Cardiac fibroblast (primary cell): ENCODE results near the gene HNRNPC.

Experiments used
- DNase-seq, 2 donors: peaks; one replicate each; pipeline versions ENCODE4 v3.0.0 to v3.0.0-alpha.2; 2010; ENCODE audit warnings: low read depth in 2 of 2
- H3K4me3 ChIP-seq, 2 donors: replicated peaks in 1 of 2; 1 replicate in 1 of 2; 2 replicates in 1 of 2; pipeline ENCODE4 v1.5.1; 2011; ENCODE audit warnings: low read depth in 2 of 2, low read length in 2 of 2, mild to moderate bottlenecking in 2 of 2, moderate library complexity in 1 of 2
- TF ChIP-seq, protein P1 (sequence below): IDR thresholded peaks from one replicate; pipeline ENCODE4 v1.5.1; 2011; ENCODE audit warnings: low read depth, mild to moderate bottlenecking, low read length, inconsistent platforms

HNRNPC gene

DNA sequence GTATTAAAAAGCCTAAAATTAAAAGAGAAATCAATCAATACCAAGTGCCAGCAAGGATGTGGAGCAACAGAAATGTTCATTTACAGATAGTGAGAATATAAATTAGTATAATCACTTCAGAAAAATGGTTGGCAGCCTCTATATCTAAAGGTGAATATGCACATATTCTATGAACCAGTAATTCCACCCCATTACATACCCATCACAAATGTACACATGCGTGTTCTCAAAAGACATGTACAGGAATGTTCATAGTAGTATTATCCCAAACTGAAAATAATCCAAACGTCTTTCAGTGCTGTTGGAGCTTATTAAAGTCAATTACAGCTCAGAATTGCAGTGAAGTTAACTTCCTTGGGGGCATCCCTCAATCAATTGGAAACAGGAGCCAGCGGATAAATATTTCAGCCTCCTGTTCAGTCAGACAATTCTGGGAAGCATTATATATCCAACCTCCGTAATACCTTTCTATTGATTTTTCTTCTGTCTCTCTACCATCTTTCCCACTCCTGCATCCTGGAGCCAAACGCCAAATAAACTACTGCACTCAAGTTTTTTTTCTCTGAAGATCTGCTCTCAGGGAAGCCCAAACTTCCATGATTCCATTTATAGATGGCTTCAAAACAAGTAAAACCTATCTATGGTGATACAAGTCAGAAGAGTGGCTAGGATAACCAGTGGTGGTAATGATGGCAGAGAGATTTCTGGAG, 68.3 kb downstream of the HNRNPC start:
- no peak for DNase-seq
- TF ChIP-seq, protein P1, sequence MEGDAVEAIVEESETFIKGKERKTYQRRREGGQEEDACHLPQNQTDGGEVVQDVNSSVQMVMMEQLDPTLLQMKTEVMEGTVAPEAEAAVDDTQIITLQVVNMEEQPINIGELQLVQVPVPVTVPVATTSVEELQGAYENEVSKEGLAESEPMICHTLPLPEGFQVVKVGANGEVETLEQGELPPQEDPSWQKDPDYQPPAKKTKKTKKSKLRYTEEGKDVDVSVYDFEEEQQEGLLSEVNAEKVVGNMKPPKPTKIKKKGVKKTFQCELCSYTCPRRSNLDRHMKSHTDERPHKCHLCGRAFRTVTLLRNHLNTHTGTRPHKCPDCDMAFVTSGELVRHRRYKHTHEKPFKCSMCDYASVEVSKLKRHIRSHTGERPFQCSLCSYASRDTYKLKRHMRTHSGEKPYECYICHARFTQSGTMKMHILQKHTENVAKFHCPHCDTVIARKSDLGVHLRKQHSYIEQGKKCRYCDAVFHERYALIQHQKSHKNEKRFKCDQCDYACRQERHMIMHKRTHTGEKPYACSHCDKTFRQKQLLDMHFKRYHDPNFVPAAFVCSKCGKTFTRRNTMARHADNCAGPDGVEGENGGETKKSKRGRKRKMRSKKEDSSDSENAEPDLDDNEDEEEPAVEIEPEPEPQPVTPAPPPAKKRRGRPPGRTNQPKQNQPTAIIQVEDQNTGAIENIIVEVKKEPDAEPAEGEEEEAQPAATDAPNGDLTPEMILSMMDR, result no peak
- H3K4me3 ChIP-seq, result no peak overlapping the region

DNA sequence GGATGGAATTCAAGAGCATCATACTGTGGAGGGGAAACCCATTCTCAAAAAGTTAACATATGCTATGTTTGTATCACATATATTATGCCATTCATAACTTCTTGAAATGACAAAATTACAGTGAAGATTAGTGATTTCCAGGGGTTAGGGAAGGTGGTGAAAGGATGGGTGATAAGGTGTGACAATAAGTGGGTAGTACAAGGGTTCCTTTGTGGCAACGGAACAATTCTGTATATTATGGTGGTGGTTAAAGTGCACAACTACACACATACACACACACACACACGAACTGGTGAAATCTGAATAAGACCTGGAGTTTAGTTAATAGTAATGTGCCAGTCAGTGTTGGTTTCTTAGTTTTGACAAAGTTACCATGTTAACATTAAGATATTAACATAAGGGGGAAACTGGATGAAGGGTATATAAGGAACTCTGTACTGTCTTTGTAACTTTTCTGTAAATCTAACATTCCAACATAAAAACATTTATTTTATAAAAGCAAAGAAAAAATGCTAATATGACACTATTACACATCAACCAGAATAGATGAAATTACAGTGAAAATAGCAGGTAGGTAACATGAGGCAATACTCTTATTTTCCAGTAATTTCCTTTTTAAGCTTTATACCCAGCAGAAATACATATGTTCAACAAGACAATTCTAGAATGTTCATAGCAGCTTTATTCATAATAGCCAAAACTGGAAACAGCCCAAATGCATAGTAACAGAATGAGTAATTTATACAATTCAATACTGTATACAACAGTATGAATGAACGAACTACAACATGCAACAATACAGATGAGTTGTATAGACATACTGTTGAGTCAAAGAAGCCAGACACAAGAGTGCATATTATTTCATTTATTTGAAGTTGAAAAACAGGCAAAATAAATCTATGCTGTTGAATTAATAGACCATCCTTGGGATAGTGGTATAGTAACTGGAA, 69.4 kb downstream of the HNRNPC start:
- peak in 1 of 2 donors; percentile 49 for DNase-seq
- TF ChIP-seq, protein P1, result no peak

DNA sequence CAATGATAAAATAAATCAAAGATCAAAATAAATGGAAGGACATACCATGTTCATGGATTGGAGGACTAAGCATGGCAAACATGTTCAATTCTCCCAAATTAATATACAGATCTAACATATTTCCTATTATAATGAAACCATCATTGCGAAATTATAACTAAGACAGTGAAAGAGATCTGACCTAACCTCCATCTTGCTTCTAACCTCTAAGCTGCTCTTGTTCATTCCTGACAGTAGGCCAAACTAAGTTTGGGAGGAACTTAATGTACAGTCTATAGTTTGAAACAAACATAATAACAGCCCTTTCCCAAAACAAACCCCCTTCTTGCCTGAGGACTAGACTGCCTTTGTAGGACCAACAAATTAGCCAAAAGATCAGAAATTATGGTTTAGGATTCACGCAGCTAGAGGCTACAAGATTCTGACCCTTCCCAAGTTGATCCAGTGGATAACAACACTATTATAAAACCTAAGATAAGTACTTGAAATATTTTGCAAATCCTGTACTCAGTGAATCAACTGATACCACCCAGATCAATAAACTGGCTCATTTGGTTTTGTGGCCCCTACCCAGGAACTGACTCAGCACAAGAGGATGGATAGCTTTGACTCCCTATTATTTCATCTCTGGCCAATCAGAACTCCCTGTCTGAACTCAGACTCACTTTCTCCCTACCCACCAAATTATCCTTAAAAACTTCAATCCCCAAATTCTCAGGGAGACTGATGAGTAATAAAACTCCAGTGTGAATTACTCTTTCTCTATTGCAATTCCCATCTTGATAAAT, 71.6 kb downstream of the HNRNPC start:
- DNase-seq, result peak in 1 of 2 donors; percentile 39
- TF ChIP-seq, protein P1, result no peak
- no peak overlapping the region for H3K4me3 ChIP-seq

More for the DNA sequence above, 69.4 kb downstream of the HNRNPC start:
- no peak overlapping the region for H3K4me3 ChIP-seq

DNA sequence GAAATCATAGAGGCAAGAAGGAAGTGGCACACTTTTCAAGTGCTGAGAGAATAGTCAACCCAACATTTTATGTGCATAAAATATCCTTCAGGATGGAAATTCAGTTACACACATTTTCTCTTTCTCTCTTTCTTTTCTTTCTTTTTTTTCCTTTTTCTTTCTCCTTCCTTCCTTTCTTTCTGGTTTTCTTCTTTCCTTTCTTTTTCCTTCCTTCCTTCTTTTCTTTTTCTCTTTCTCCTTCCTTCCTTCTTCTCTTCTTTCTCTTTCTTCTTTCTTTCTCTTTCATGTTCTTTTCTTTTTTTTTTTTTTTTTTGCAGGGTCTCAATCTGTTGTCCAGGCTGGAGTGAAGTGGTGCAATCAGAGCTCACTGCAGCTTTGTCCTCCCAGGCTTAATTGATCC, 74.6 kb downstream of the HNRNPC start:
- H3K4me3 ChIP-seq, result no peak overlapping the region
- TF ChIP-seq, protein P1, result no peak
- no peak for DNase-seq

DNA sequence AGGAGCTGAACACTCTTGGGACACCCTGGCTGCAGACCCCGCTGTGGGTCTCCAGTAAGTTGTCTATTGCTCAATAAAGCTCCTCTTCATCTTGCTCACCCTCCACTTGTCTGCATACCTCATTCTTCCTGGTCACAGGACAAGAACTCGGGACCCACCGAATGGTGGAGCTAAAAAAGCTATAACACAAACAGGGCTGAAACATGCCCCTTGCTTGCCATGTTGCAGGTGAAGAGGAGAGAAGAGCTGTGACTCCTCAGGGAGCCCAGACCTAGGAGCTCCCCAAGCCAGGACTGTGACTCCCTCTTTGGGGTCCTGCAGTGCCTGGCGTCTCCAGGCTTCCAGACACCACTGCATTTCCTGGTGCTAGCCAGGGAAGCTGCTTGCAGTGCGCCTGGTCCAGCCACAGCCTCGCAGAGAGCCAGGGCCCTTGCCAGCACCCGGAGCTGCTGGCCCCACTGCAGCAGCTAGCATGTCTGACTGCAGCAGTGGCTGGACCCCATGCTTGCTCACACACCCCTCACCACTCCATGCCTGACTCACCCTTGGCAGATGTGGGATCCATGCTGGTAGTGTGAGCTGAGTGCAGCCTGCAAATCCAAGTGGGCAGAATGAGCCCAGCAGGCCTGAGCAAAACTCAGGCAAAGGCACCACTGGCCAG, 76.2 kb downstream of the HNRNPC start:
- no peak for DNase-seq
- no peak overlapping the region for H3K4me3 ChIP-seq
- TF ChIP-seq, protein P1, result no peak

DNA sequence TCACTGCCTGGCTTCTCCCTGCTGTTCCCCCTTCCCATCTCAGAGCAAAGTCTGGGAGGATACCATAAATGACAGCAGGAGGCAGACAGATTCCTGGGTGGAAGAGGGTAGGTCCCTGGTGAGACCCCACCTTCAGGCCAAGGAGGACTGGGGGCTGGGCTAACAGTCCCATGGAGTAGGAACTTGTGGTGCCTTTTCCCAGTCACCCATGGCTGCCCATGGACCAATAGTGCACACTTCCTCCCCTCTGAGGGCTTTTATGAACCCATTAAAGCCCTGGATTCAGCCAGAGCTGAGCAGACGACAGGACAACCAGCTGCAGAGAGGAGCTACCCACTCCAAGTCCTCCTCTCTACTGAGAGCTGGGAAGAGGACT, 76.8 kb downstream of the HNRNPC start:
- TF ChIP-seq, protein P1, result no peak
- DNase-seq, result no peak
- H3K4me3 ChIP-seq, result peak overlapping the region in 1 of 2 donors; percentile 8
